H1 (cell line): ENCODE data around the gene MPDU1. TPM values are rescaled to one million over a fixed set of nuclear protein-coding genes. Genes with fewer than 3 reads are reported as not detected.

Source experiments
- CBX5 ChIP-seq: fragments of 300-800, 300-1000 bp; sonication (generic); IDR thresholded peaks from 2 replicates; pipeline ENCODE4 v1.7.1; 2016; ENCODE audit warnings: antibody characterized with exemption, low read length, low read depth
- CEBPB ChIP-seq: IDR thresholded peaks from 2 replicates; pipeline ENCODE4 v1.6.1; 2012; ENCODE audit warnings: low read depth, low read length
- CTCF ChIP-seq, 3 experiments: IDR thresholded peaks; 1 replicate in 2 of 3; 2 replicates in 1 of 3; pipeline versions ENCODE4 v1.5.1 to v1.6.1; 2011; ENCODE audit warnings: low read length in 3 of 3, mild to moderate bottlenecking in 3 of 3, inconsistent platforms in 2 of 3, low read depth in 1 of 3, moderate library complexity in 1 of 3; ENCODE audit not compliant: insufficient read depth in 1 of 3; ENCODE audit errors: control extremely low read depth in 1 of 3
- EGR1 ChIP-seq: IDR thresholded peaks from 2 replicates; pipeline ENCODE4 v1.6.1; 2011; ENCODE audit warnings: low read depth, low read length, borderline replicate concordance
- EZH2 ChIP-seq: fragments of 200-600 bp; sonication (generic); IDR thresholded peaks from 2 replicates; pipeline ENCODE4 v1.7.1; 2012; ENCODE audit warnings: low read depth, mild to moderate bottlenecking, moderate library complexity, low read length, inconsistent platforms; ENCODE audit not compliant: severe bottlenecking
- JUND ChIP-seq: IDR thresholded peaks from 2 replicates; pipeline ENCODE4 v1.6.1; 2011; ENCODE audit warnings: mild to moderate bottlenecking, improper control_type of control experiment, low read length
- KDM4A ChIP-seq: IDR thresholded peaks from one replicate; pipeline ENCODE4 v1.7.1; 2012; ENCODE audit warnings: low read depth, mild to moderate bottlenecking, moderate library complexity, low read length, inconsistent platforms; ENCODE audit not compliant: severe bottlenecking
- NRF1 ChIP-seq: IDR thresholded peaks from 2 replicates; pipeline ENCODE4 v1.6.1; 2011; ENCODE audit warnings: mild to moderate bottlenecking, low read depth, low read length, improper control_type of control experiment
- PHF8 ChIP-seq: fragments of 200-600 bp; sonication (generic); conservative IDR thresholded peaks from 2 replicates; pipeline ENCODE4 v1.7.1; 2012; ENCODE audit warnings: low read depth, mild to moderate bottlenecking, inconsistent platforms, low read length, moderate library complexity
- POLR2A ChIP-seq, 2 experiments: IDR thresholded peaks; 1 replicate in 1 of 2; 2 replicates in 1 of 2; pipeline ENCODE4 v1.6.1; 2011; ENCODE audit warnings: low read depth in 2 of 2, low read length in 2 of 2, mild to moderate bottlenecking in 2 of 2; ENCODE audit errors: control extremely low read depth in 1 of 2
- SAP30 ChIP-seq: fragments of 300-600 bp; sonication (generic); IDR thresholded peaks from 2 replicates; pipeline ENCODE4 v1.7.1; 2012; ENCODE audit warnings: low read length, moderate library complexity, mild to moderate bottlenecking, inconsistent platforms; ENCODE audit not compliant: insufficient read depth, insufficient replicate concordance
- SIN3A ChIP-seq, 2 experiments: IDR thresholded peaks in 1 of 2; conservative IDR thresholded peaks in 1 of 2; 2 replicates each; pipeline ENCODE4 v1.6.1; 2011 to 2012; ENCODE audit warnings: low read length in 2 of 2, improper control_type of control experiment in 1 of 2, low read depth in 1 of 2, mild to moderate bottlenecking in 1 of 2
- SP1 ChIP-seq: IDR thresholded peaks from 2 replicates; pipeline ENCODE4 v1.6.1; 2011; ENCODE audit warnings: low read depth, low read length
- SP2 ChIP-seq: IDR thresholded peaks from 2 replicates; pipeline ENCODE4 v1.6.1; 2012; ENCODE audit warnings: mild to moderate bottlenecking, low read length, inconsistent platforms
- TAF1 ChIP-seq: IDR thresholded peaks from 2 replicates; pipeline ENCODE4 v1.6.1; 2011; ENCODE audit warnings: mild to moderate bottlenecking, low read depth, low read length
- TAF7 ChIP-seq: optimal IDR thresholded peaks from 2 replicates; pipeline ENCODE3; 2011; ENCODE audit warnings: low read depth, mild to moderate bottlenecking, inconsistent platforms, low read length, moderate library complexity, borderline replicate concordance
- TBP ChIP-seq: IDR thresholded peaks from 2 replicates; pipeline ENCODE4 v1.6.1; 2011; ENCODE audit warnings: low read depth, low read length, improper control_type of control experiment
- TCF12 ChIP-seq: IDR thresholded peaks from 2 replicates; pipeline ENCODE4 v1.6.1; 2011; ENCODE audit warnings: low read depth, mild to moderate bottlenecking, low read length
- TEAD4 ChIP-seq: IDR thresholded peaks from 2 replicates; pipeline ENCODE4 v1.6.1; 2012; ENCODE audit warnings: low read depth, low read length, inconsistent platforms, mixed read lengths
- USF2 ChIP-seq: IDR thresholded peaks from 2 replicates; pipeline ENCODE4 v1.6.1; 2011; ENCODE audit warnings: low read length, improper control_type of control experiment
- polyA plus RNA-seq, 7 experiments: library from polyadenylated mRNA; depleted of rRNA in 3 of 7; stranded (reverse) in 5 of 7; unstranded in 2 of 7; fragments of >200 nt in 5 of 7; fragments of 200-250 nt in 2 of 7; gene quantifications; 1 replicate in 5 of 7; 2 replicates in 1 of 7; 4 replicates in 1 of 7; pipeline versions ENCODE4 v1.2.1 to v1.2.3, GENCODE V29; 2011 to 2013; ENCODE audit warnings: missing spikeins in 2 of 7, mixed read lengths in 2 of 7
- total RNA-seq: library from RNA; stranded (reverse); fragmentation: NEBNext Ultra II Directional; extraction: Animal tissue kit (Norgen Biotek cat#: 25700); gene quantifications from 2 replicates; pipeline ENCODE4 v1.2.1, GENCODE V29; 2021

The MPDU1 gene
- total and polyA plus RNA-seq, 2 of the 8 experiments (the other 6 are each of a cell fraction or from before 2014, with no cell fraction given) = 63.2 to 142 TPM

- peak; percentile 49 for TF ChIP-seq PHF8
- peak; percentile 46; the same call in 1 of the 2 replicates for TF ChIP-seq TAF1
- peak; percentile 13; the same call in 1 of the 2 replicates for TF ChIP-seq SP2
- TF ChIP-seq POLR2A (IDR thresholded peaks at IDR 0.05; ENCODE audit: control extremely low read depth in 1 of 2, low read depth in 2 of 2, low read length in 2 of 2) = peak in 1 of 2 experiments; percentile 24; a peak in 1 of 3 replicates
- TF ChIP-seq CEBPB = peak; percentile 50; the same call in 1 of the 2 replicates
- peak; percentile 75; the same call in 1 of the 2 replicates for TF ChIP-seq TCF12
- no peak for TF ChIP-seq EZH2
- no peak for TF ChIP-seq JUND
- 0 out of 4 replicates have a peak, but pooled peaks of 1 of the 2 experiments have one; percentile 63 for TF ChIP-seq SIN3A (conservative IDR thresholded peaks at IDR 0.05 in 1 of 2, IDR thresholded peaks at IDR 0.05 in 1 of 2; ENCODE audit: low read depth in 1 of 2, low read length in 2 of 2)
- peak; percentile 28; the same call in 1 of the 2 replicates for TF ChIP-seq TBP
- peak; percentile 26 for TF ChIP-seq TAF7
- TF ChIP-seq CBX5 = no peak
- TF ChIP-seq SP1 = peak; percentile 54; the same call in 1 of the 2 replicates
- peak; percentile 85 for TF ChIP-seq NRF1
- TF ChIP-seq TEAD4 = peak; percentile 50; the same call in 1 of the 2 replicates
- TF ChIP-seq KDM4A = no peak
- TF ChIP-seq CTCF (IDR thresholded peaks at IDR 0.05; ENCODE audit: control extremely low read depth in 1 of 3, insufficient read depth in 1 of 3, low read depth in 1 of 3, low read length in 3 of 3) = peak; percentile 62 to 76 (median 64)
- TF ChIP-seq USF2 = no peak
- TF ChIP-seq SAP30 = no peak
- peak; percentile 56; the same call in 1 of the 2 replicates for TF ChIP-seq EGR1
Measured at GRCh38 chr17:7614425-7615264, 31.0 kb downstream of the MPDU1 start, which contains the start of gene FXR2 (continued).
